HepG2 (cell line): ENCODE data around the gene PRR11. TPM values are rescaled to one million over a fixed set of nuclear protein-coding genes. Genes with fewer than 3 reads are reported as not detected.
A peak's percentile ranks its signal among the peaks of the same experiment; 100 is the strongest.

Source experiments
- ARHGAP35 ChIP-seq: sonication (generic); formaldehyde crosslinking; IDR thresholded peaks from 2 replicates; pipeline ENCODE4 v1.9.0; 2022; ENCODE audit warnings: mild to moderate bottlenecking, inconsistent platforms, moderate library complexity, missing genetic modification reagents, borderline replicate concordance
- CENPX ChIP-seq: sonication (generic); formaldehyde crosslinking; IDR thresholded peaks from 2 replicates; pipeline ENCODE4 v1.9.0; 2021; ENCODE audit warnings: mild to moderate bottlenecking, missing genetic modification reagents, moderate library complexity
- MTA3 ChIP-seq: sonication (generic); formaldehyde crosslinking; IDR thresholded peaks from 2 replicates; pipeline ENCODE4 v1.4.0; 2020; ENCODE audit warnings: missing genetic modification reagents
- NFIB ChIP-seq: sonication (generic); formaldehyde crosslinking; IDR thresholded peaks from 2 replicates; pipeline ENCODE4 v1.9.0; 2021; ENCODE audit warnings: missing genetic modification reagents, mild to moderate bottlenecking, borderline replicate concordance
- RFXAP ChIP-seq: sonication (generic); formaldehyde crosslinking; IDR thresholded peaks from 2 replicates; pipeline ENCODE4 v1.4.0; 2020; ENCODE audit warnings: missing genetic modification reagents, borderline replicate concordance
- THYN1 ChIP-seq: sonication (generic); formaldehyde crosslinking; IDR thresholded peaks from 2 replicates; pipeline ENCODE4 v1.8.1; 2023; ENCODE audit warnings: low read depth, mild to moderate bottlenecking, moderate library complexity, missing genetic modification reagents, borderline replicate concordance
- ZBTB20 ChIP-seq: sonication (generic); formaldehyde crosslinking; IDR thresholded peaks from 2 replicates; pipeline ENCODE4 v1.8.1; 2023; ENCODE audit warnings: missing genetic modification reagents, low read depth, mild to moderate bottlenecking, borderline replicate concordance
- ZNF138 ChIP-seq: sonication (generic); formaldehyde crosslinking; IDR thresholded peaks from 2 replicates; pipeline ENCODE4 v1.5.0; 2020; ENCODE audit warnings: mild to moderate bottlenecking, low read depth, missing genetic modification reagents
- ZNF180 ChIP-seq: sonication (generic); formaldehyde crosslinking; IDR thresholded peaks from 2 replicates; pipeline ENCODE4 v1.4.0; 2020; ENCODE audit warnings: low read depth, missing genetic modification reagents, borderline replicate concordance
- ZNF282 ChIP-seq: fragments of 450-650 bp; IDR thresholded peaks from 2 replicates; pipeline ENCODE4 v1.6.1; 2018; ENCODE audit not compliant: partially characterized antibody
- ZNF446 ChIP-seq: sonication (generic); formaldehyde crosslinking; IDR thresholded peaks from 2 replicates; pipeline ENCODE4 v1.5.0; 2020; ENCODE audit warnings: mild to moderate bottlenecking, missing genetic modification reagents
- ZNF562 ChIP-seq: sonication (generic); formaldehyde crosslinking; IDR thresholded peaks from 2 replicates; pipeline ENCODE4 v1.8.0; 2022; ENCODE audit warnings: missing genetic modification reagents, borderline replicate concordance
- ZNF75D ChIP-seq: sonication (generic); formaldehyde crosslinking; IDR thresholded peaks from 2 replicates; pipeline ENCODE4 v1.8.1; 2023; ENCODE audit warnings: missing genetic modification reagents, mild to moderate bottlenecking, borderline replicate concordance
- ZNF816 ChIP-seq: sonication (generic); formaldehyde crosslinking; IDR thresholded peaks from 2 replicates; pipeline ENCODE4 v1.8.0; 2022; ENCODE audit warnings: missing genetic modification reagents, mild to moderate bottlenecking, borderline replicate concordance
- ZNF83 ChIP-seq: sonication (generic); formaldehyde crosslinking; IDR thresholded peaks from 2 replicates; pipeline ENCODE4 v1.4.0; 2020; ENCODE audit warnings: missing genetic modification reagents, mild to moderate bottlenecking, borderline replicate concordance
- ZNF839 ChIP-seq: sonication (generic); formaldehyde crosslinking; IDR thresholded peaks from 2 replicates; pipeline ENCODE4 v1.4.0; 2020; ENCODE audit warnings: missing genetic modification reagents, mild to moderate bottlenecking, borderline replicate concordance
- polyA plus RNA-seq, 8 experiments: library from polyadenylated mRNA; depleted of rRNA in 3 of 8; stranded (reverse) in 7 of 8; unstranded in 1 of 8; fragments of >200 nt; fragmentation: Illumina TruSeq in 4 of 8; extraction: Trizol in 4 of 8; gene quantifications; 2 replicates each; pipeline versions ENCODE4 v1.2.1 to v1.2.3, GENCODE V29; 2011 to 2016; ENCODE audit warnings: low read depth in 4 of 8, missing spikeins in 1 of 8, mixed read lengths in 1 of 8; ENCODE audit not compliant: insufficient read depth in 1 of 8
- total RNA-seq, 5 experiments: library from RNA; depleted of rRNA; stranded (reverse); fragments of >200 nt; fragmentation: Illumina TruSeq; extraction: Trizol; gene quantifications; 2 replicates each; pipeline ENCODE4 v1.2.3, GENCODE V29; 2016; ENCODE audit warnings: low read depth in 1 of 5
- TF ChIP-seq, protein P1 (sequence below): sonication (generic); formaldehyde crosslinking; IDR thresholded peaks from 2 replicates; pipeline ENCODE4 v1.5.1; 2020; ENCODE audit warnings: mild to moderate bottlenecking, missing genetic modification reagents
- TF ChIP-seq, protein P2 (sequence below): sonication (generic); formaldehyde crosslinking; IDR thresholded peaks from 2 replicates; pipeline ENCODE4 v1.5.1; 2020; ENCODE audit warnings: mild to moderate bottlenecking, moderate library complexity, missing genetic modification reagents
- TF ChIP-seq, protein P3 (sequence below): sonication (generic); formaldehyde crosslinking; IDR thresholded peaks from 2 replicates; pipeline ENCODE4 v1.4.0; 2020; ENCODE audit warnings: missing genetic modification reagents, mild to moderate bottlenecking, borderline replicate concordance
- TF ChIP-seq, protein P4 (sequence below): sonication (generic); formaldehyde crosslinking; IDR thresholded peaks from 2 replicates; pipeline ENCODE4 v1.5.0; 2020; ENCODE audit warnings: missing genetic modification reagents

Gene PRR11
- total and polyA plus RNA-seq, 2 of the 13 experiments (the other 11 are each of a cell fraction or from before 2014, with no cell fraction given): 35.7 to 39.2 TPM

DNA sequence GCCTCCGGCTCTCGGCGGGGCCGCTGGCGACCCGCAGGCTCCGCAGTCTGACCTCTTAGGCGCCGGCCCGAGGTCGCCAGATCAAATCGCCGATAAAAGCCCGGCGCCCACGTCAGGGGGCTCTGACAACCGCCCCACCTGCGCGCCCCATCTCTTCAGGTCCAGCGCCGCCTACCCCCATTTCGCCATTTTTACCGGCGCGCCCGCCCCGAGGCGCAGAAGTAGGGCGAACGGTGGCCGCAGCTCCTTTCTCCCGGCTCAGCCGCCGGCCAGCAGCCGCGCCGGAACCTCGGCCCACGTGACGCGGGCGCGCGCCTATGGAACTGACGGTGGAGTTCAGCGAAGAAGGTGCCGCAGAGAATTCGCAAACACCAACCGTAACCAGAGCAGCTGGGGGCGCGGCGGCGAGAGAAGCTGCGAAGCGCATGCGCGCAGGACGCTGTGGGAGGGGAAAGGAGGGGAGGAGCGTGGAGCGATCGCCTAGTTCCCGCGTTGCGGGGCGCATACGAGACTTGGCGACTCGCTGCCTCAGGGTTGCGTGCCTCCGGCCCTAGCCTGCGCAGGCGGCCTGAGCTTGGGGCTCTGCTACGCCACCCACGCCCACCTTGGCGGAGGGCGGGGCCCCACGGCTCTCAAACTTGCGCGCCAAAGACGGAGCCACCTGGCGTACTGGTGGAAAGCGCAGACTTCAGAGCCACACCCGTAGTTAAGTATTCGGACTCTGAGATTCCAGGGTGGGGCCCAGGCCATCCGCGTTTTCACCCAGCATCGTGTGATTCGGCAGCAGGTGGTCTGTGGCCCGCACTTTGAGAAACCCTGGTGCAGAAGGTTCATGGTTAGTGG, 48.9 kb upstream of the PRR11 start, which contains the start of gene TRIM37 (continued):
- TF ChIP-seq RFXAP (CRISPR knock-in tag) (peak; percentile 89; the same call in 1 of the 2 replicates), ZNF562 (CRISPR knock-in tag) (no peak), ZNF446 (CRISPR knock-in tag) (0 out of 2 replicates have a peak, but pooled peaks have one; percentile 21), ZNF180 (CRISPR knock-in tag) (0 out of 2 replicates have a peak, but pooled peaks have one; percentile 55), ZNF83 (CRISPR knock-in tag) (no peak; the same call in 1 of the 2 replicates), ZNF816 (CRISPR knock-in tag) (no peak), THYN1 (CRISPR knock-in tag) (no peak; the same call in 1 of the 2 replicates), ZNF138 (peak; percentile 96), ARHGAP35 (CRISPR knock-in tag) (no peak; the same call in 1 of the 2 replicates), NFIB (no peak), ZNF75D (CRISPR knock-in tag) (no peak), ZNF282 (no peak), MTA3 (CRISPR knock-in tag) (no peak), CENPX (CRISPR knock-in tag) (no peak), ZBTB20 (peak; percentile 90; the same call in 1 of the 2 replicates), ZNF839 (CRISPR knock-in tag) (no peak)
- TF ChIP-seq, protein P1, sequence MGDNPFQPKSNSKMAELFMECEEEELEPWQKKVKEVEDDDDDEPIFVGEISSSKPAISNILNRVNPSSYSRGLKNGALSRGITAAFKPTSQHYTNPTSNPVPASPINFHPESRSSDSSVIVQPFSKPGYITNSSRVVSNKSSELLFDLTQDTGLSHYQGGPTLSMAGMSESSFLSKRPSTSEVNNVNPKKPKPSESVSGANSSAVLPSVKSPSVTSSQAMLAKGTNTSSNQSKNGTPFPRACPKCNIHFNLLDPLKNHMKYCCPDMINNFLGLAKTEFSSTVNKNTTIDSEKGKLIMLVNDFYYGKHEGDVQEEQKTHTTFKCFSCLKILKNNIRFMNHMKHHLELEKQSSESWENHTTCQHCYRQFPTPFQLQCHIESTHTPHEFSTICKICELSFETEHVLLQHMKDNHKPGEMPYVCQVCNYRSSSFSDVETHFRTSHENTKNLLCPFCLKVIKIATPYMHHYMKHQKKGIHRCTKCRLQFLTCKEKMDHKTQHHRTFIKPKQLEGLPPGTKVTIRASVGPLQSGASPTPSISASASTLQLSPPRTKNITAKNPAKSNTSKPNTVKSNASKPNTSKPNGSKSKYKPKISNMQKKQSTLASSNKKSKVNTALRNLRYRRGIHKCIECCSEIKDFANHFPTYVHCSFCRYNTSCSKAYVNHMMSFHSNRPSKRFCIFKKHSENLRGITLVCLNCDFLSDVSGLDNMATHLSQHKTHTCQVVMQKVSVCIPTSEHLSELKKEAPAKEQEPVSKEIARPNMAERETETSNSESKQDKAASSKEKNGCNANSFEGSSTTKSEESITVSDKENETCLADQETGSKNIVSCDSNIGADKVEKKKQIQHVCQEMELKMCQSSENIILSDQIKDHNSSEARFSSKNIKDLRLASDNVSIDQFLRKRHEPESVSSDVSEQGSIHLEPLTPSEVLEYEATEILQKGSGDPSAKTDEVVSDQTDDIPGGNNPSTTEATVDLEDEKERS: no peak; the same call in 1 of the 2 replicates
- TF ChIP-seq, protein P2, sequence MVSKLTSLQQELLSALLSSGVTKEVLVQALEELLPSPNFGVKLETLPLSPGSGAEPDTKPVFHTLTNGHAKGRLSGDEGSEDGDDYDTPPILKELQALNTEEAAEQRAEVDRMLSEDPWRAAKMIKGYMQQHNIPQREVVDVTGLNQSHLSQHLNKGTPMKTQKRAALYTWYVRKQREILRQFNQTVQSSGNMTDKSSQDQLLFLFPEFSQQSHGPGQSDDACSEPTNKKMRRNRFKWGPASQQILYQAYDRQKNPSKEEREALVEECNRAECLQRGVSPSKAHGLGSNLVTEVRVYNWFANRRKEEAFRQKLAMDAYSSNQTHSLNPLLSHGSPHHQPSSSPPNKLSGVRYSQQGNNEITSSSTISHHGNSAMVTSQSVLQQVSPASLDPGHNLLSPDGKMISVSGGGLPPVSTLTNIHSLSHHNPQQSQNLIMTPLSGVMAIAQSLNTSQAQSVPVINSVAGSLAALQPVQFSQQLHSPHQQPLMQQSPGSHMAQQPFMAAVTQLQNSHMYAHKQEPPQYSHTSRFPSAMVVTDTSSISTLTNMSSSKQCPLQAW (CRISPR knock-in tag): peak; percentile 76
- TF ChIP-seq, protein P3, sequence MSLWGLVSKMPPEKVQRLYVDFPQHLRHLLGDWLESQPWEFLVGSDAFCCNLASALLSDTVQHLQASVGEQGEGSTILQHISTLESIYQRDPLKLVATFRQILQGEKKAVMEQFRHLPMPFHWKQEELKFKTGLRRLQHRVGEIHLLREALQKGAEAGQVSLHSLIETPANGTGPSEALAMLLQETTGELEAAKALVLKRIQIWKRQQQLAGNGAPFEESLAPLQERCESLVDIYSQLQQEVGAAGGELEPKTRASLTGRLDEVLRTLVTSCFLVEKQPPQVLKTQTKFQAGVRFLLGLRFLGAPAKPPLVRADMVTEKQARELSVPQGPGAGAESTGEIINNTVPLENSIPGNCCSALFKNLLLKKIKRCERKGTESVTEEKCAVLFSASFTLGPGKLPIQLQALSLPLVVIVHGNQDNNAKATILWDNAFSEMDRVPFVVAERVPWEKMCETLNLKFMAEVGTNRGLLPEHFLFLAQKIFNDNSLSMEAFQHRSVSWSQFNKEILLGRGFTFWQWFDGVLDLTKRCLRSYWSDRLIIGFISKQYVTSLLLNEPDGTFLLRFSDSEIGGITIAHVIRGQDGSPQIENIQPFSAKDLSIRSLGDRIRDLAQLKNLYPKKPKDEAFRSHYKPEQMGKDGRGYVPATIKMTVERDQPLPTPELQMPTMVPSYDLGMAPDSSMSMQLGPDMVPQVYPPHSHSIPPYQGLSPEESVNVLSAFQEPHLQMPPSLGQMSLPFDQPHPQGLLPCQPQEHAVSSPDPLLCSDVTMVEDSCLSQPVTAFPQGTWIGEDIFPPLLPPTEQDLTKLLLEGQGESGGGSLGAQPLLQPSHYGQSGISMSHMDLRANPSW (CRISPR knock-in tag): peak; percentile 98
- TF ChIP-seq, protein P4, sequence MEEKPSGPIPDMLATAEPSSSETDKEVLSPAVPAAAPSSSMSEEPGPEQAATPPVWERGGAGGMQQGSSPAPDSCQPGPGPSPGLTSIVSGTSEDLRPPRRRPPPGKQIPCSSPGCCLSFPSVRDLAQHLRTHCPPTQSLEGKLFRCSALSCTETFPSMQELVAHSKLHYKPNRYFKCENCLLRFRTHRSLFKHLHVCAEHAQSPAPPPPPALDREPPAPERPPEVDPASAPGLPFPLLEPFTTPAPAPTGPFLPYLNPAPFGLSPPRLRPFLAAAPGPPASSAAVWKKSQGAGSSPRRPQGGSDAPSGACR (CRISPR knock-in tag): peak; percentile 53; the same call in 1 of the 2 replicates
